Parathyroid adenoma (tissue), 2 donors: ENCODE results near the gene SORCS2.

Source experiments
- H2AFZ ChIP-seq: fragments of 300-600 bp; sonication (generic); one replicate; pipeline ENCODE4 v1.7.0; 2017; ENCODE audit warnings: antibody characterized with exemption, mild to moderate bottlenecking
- H3K27ac ChIP-seq: fragments of 300-600 bp; sonication (generic); one replicate; pipeline ENCODE4 v1.7.0; 2017
- H3K27me3 ChIP-seq: fragments of 300-600 bp; sonication (generic); one replicate; pipeline ENCODE4 v1.7.0; 2017; ENCODE audit warnings: low read length; ENCODE audit not compliant: control insufficient read depth, insufficient read depth
- H3K36me3 ChIP-seq: fragments of 300-600 bp; sonication (generic); one replicate; pipeline ENCODE4 v1.7.0; 2017; ENCODE audit warnings: low read length; ENCODE audit not compliant: control insufficient read depth, insufficient read depth
- H3K4me1 ChIP-seq: fragments of 300-600 bp; sonication (generic); one replicate; pipeline ENCODE4 v1.7.0; 2017; ENCODE audit warnings: control low read depth
- H3K4me2 ChIP-seq: fragments of 300-600 bp; sonication (generic); one replicate; pipeline ENCODE4 v1.7.0; 2017; ENCODE audit warnings: low read length
- H3K4me3 ChIP-seq: fragments of 300-600 bp; sonication (generic); one replicate; pipeline ENCODE4 v1.7.0; 2017; ENCODE audit warnings: low read depth, low read length
- H3K79me2 ChIP-seq: fragments of 300-600 bp; sonication (generic); one replicate; pipeline ENCODE4 v1.7.0; 2017; ENCODE audit warnings: control low read depth
- H3K9ac ChIP-seq: fragments of 300-600 bp; sonication (generic); one replicate; pipeline ENCODE4 v1.7.0; 2017; ENCODE audit warnings: mild to moderate bottlenecking
- H3K9me3 ChIP-seq: fragments of 300-600 bp; sonication (generic); one replicate; pipeline ENCODE4 v1.7.0; 2017; ENCODE audit warnings: low read length; ENCODE audit not compliant: control insufficient read depth
- CTCF ChIP-seq: fragments of 300-600 bp; sonication (generic); IDR thresholded peaks from one replicate; pipeline ENCODE4 v1.7.0; 2017; ENCODE audit warnings: antibody characterized with exemption, mild to moderate bottlenecking
- donor health status: primary hyperparathyroidism.

The SORCS2 gene

GRCh38 chr4:7331682-7332000, 139.3 kb downstream of the SORCS2 start:
- no peak overlapping the region for H3K9ac ChIP-seq
- H3K27ac ChIP-seq, result no peak overlapping the region
- no peaks in the 10 kb centered on the region for H3K79me2 ChIP-seq
- H3K4me2 ChIP-seq, result no peak overlapping the region
- no peaks in the 10 kb centered on the region for H3K4me1 ChIP-seq
- H3K27me3 ChIP-seq, result no peaks in the 10 kb centered on the region
- H2AFZ ChIP-seq, result no peak overlapping the region
- no peak for TF ChIP-seq CTCF
- H3K36me3 ChIP-seq, result no peaks in the 10 kb centered on the region
- no peak overlapping the region for H3K4me3 ChIP-seq
- no peaks in the 10 kb centered on the region for H3K9me3 ChIP-seq

- Histone ChIP-seq H2AFZ (no peak overlapping the region), H3K27me3 (no peaks in the 10 kb centered on the region), H3K4me3 (no peak overlapping the region), H3K4me1 (no peaks in the 10 kb centered on the region), H3K36me3 (no peaks in the 10 kb centered on the region), H3K9ac (no peak overlapping the region), H3K27ac (no peak overlapping the region), H3K79me2 (no peaks in the 10 kb centered on the region), H3K4me2 (no peak overlapping the region), H3K9me3 (no peaks in the 10 kb centered on the region)
- TF ChIP-seq CTCF, result no peak
Observed at GRCh38 chr4:7332216-7333023, 140.1 kb downstream of the SORCS2 start.

DNA sequence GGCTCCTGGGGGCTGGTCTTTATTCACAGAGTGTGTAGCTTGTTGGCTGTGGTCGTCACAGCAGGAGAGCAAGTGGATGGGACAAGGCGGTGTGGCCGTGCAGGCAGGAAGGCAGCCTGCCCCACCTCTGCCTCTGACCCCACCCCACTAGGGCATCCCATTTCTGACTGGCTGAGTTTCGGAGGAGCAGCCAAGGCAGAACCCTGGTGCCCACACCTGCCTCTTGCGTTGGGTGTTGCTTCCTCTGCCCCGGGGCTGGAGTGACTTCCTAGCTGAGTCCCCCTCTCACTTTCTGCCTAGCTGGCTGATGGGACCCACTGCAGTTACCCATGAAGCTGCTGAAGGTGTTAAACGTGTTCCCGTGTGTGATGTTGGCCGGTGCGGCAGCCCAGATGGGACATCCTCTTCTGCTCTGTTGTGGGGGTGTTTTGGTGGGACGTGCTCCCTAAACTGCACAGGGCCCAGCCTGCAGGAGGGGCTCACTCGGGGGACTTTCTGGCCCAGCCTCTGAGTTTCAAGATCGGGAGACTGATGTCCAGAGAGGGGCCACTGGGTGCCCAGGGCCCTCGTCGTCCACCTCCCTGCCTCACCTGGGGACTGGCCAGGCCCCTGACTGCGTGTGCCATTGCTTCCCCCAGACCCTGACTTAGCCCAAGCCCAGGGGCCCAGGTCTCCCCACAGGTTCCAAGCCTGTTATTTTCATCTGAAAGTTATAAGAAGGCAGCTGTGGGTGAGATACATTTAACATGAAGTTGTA, 140.9 kb downstream of the SORCS2 start:
- Histone ChIP-seq H3K4me2 (no peak overlapping the region), H3K27me3 (no peaks in the 10 kb centered on the region), H3K79me2 (no peaks in the 10 kb centered on the region), H3K27ac (no peak overlapping the region), H3K9me3 (no peaks in the 10 kb centered on the region), H3K4me3 (no peak overlapping the region), H3K36me3 (no peaks in the 10 kb centered on the region), H3K4me1 (no peaks in the 10 kb centered on the region), H3K9ac (no peak overlapping the region), H2AFZ (no peak overlapping the region)
- no peak for TF ChIP-seq CTCF

- H3K27ac ChIP-seq, result no peak overlapping the region
- no peaks in the 10 kb centered on the region for H3K4me1 ChIP-seq
- no peak overlapping the region for H3K4me2 ChIP-seq
- H3K9ac ChIP-seq, result no peak overlapping the region
- TF ChIP-seq CTCF, result no peak
- no peaks in the 10 kb centered on the region for H3K9me3 ChIP-seq
- H2AFZ ChIP-seq, result no peak overlapping the region
- H3K4me3 ChIP-seq, result no peak overlapping the region
- no peaks in the 10 kb centered on the region for H3K79me2 ChIP-seq
- no peaks in the 10 kb centered on the region for H3K36me3 ChIP-seq
- no peaks in the 10 kb centered on the region for H3K27me3 ChIP-seq
Observed at GRCh38 chr4:7333801-7334421, 141.6 kb downstream of the SORCS2 start.
